ENCODE data around the gene COX7B2.

GRCh38 chr4:46830971-46831454 lies 78.0 kb downstream of the COX7B2 start:
- no peak for TF ChIP-seq HNF4G (IDR thresholded peaks at IDR 0.05; ENCODE audit: borderline replicate concordance, low read depth, low read length)
- no peak for TF ChIP-seq HNF4G (CRISPR knock-in tag; IDR thresholded peaks at IDR 0.05; ENCODE audit: borderline replicate concordance, low read depth)
- TF ChIP-seq ZFP36 (IDR thresholded peaks at IDR 0.05; ENCODE audit: borderline replicate concordance, low read depth, low read length, partially characterized antibody), result no peak
- no peak for TF ChIP-seq POLR2AphosphoS5 (IDR thresholded peaks at IDR 0.05; ENCODE audit: low read depth, low read length)
- no peak for TF ChIP-seq HIVEP1 (CRISPR knock-in tag; IDR thresholded peaks at IDR 0.05)
- TF ChIP-seq RXRB (CRISPR knock-in tag; IDR thresholded peaks at IDR 0.05; ENCODE audit: borderline replicate concordance), result no peak
- no peak for TF ChIP-seq TCF12 (IDR thresholded peaks at IDR 0.05)
- no peak for TF ChIP-seq TCF12 (CRISPR knock-in tag; IDR thresholded peaks at IDR 0.05)
- no peak for TF ChIP-seq EHMT2 (IDR thresholded peaks at IDR 0.05; ENCODE audit: borderline replicate concordance, low read depth, low read length)
- TF ChIP-seq MXI1 (IDR thresholded peaks at IDR 0.05; ENCODE audit: borderline replicate concordance, low read depth, low read length), result no peak
- no peak for TF ChIP-seq BRF2 (CRISPR knock-in tag; IDR thresholded peaks at IDR 0.05)
- TF ChIP-seq, protein P1, sequence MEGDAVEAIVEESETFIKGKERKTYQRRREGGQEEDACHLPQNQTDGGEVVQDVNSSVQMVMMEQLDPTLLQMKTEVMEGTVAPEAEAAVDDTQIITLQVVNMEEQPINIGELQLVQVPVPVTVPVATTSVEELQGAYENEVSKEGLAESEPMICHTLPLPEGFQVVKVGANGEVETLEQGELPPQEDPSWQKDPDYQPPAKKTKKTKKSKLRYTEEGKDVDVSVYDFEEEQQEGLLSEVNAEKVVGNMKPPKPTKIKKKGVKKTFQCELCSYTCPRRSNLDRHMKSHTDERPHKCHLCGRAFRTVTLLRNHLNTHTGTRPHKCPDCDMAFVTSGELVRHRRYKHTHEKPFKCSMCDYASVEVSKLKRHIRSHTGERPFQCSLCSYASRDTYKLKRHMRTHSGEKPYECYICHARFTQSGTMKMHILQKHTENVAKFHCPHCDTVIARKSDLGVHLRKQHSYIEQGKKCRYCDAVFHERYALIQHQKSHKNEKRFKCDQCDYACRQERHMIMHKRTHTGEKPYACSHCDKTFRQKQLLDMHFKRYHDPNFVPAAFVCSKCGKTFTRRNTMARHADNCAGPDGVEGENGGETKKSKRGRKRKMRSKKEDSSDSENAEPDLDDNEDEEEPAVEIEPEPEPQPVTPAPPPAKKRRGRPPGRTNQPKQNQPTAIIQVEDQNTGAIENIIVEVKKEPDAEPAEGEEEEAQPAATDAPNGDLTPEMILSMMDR (CRISPR knock-in tag; IDR thresholded peaks at IDR 0.05), result no peak
- TF ChIP-seq KLF16 (CRISPR knock-in tag; IDR thresholded peaks at IDR 0.05), result no peak
- TF ChIP-seq KLF12 (CRISPR knock-in tag; IDR thresholded peaks at IDR 0.05; ENCODE audit: borderline replicate concordance), result no peak

Data from HepG2 (cell line).